Eye (tissue), 1 donor: ENCODE data around the gene GIT1.
"Not testable (repeated sequence)": the region's sequence is repeated elsewhere in the genome, so short reads cannot be mapped to it uniquely, and the experiment has no call there.

Source experiments
- DNase-seq: peaks from one replicate; pipeline ENCODE4 v3.0.0-alpha.2; 2015

The GIT1 gene

DNA sequence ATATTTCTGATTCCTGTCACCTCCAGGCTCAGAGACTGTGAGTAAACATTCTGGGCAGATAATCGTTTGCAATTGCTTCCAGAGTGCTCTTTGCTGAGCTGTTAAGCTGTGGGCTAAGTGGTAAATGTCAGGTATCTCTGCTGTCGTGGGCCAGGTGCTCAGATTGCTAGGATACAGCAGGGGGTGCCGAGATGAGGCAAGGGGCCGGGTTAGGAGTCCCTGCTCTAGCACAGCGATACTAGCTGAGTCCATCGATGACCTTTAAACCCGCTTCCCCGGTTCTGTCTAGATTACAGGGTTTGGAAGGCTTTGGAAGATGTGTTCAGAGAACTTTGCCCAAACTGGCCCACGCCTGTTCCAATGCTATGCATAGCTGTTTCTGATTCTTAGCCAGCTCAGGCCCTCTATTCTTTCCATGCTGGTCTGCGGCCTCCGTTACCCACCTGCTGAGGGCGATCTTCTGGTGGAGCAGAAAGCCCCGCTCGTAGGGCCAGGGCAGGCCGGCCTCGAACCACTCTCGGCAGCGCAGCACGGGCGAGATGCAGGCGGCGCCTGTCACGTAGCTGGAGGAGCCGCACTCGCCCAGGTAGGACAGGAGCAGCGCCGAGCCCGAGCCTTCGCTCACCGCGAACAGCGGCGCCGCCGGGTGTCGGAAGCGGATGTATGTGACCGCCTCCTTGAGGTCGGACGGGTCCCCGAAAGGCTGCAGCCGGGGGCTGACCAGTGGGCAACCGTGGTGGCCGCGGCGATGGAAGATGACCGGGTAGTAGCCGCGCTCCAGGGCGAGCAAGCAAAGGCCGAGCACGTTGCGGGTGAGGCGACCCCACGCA is 23.6 kb downstream of the GIT1 start:
- peak; percentile 54 for DNase-seq

DNA sequence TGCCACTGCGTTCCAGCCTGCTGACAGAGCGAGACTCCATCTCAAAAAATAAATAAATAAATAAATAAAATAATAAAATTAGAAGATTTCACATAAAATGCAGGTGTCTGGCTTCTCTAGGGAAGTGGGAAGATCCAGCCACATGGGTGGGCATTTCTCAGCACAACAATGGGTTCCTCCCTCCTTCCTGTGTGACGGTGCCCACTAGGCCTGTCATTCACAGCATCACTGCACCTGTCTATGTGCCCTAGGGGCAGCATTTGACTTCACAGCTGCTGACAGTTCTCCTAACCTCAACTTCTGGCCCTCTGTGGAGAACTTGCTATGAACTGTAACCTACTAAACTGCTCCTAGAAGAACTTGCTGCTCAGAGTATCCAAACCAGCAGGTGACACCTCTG is 25.6 kb downstream of the GIT1 start:
- DNase-seq, result no peak

DNA sequence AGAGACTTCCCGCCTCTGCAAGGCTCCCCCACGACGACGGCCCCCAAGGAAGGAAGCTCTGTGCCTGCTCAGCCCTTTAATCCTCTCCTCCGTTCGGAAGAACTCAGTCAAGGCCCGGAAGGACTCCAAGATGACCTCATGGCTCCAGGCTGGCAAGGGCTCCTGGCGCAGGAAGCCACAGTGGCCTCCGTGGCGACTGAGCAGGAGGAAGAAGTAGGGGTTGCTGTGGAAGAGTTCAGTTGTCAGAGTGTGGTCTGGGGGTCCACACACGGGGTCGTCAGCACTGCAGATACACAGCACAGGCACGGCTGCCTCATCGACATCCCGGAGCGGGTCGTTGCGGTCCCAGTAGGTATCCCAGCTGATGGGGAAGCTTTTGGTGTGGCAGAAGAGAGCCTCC is 26.8 kb downstream of the GIT1 start:
- no peak for DNase-seq

DNA sequence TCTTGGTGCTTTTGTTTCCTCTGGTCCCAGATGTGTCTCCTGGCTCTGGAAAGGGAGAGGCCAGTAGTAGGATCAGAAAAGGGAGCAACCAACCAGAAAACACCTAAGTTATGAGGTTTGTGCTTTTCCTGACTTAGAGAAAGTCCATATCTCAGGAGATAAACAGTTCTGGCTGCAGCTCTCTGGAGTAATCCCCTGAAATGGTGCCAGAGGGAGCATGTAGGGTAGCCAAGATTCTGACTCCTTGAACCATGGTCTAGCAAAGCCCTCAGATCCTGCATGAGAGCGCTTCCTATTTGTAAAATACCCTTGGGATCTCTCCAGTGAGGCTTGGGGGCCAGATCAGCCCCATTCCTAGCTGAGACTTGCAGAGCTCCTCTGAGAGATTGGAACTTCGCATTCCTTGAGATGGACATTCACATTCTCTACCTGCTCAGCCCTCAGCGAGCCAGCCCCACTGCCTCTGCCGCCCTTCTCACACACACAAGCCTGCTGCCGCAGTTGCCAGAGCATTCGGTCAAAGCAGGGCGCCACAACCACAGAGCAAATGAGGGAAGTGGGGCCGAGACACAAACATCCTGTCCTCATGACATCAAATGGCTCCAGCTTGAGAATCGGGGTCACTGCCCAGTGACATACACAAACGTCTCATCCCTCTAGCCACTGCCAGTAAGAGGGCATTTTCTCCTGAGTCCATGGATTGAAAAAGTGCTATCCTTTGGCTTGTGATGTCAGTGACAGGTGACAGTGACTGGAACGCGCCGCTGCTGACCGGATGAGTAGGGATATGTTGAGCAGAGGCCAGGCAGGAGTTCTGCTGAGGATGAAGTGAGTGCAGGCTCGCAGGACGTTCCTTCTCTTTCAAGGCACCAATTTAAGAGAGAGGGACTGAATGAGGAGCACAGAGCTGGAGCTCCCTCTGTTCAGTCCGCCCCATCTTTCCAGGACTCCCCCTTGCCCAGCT is 27.6 kb downstream of the GIT1 start:
- DNase-seq, result no peak

DNA sequence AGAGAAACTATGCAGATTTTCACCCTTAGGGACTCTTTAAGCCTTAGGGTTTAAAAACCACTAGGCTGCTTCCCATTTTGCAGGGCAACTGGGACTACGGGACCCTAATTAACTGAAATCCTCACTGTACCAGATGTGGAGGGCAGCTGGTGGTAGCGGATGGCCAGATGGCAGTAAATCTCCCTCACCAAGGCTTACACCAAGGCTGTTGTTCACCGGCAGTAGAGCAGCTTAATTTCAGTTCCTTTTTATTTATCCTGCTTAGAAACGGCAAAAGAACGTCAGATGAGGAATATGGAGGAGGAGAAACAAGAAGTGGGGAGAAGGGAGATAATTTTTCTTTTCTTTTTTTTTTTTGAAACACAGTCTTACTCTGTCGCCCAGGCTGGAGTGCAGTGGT is 29.1 kb downstream of the GIT1 start:
- DNase-seq, result peak; percentile 49

DNA sequence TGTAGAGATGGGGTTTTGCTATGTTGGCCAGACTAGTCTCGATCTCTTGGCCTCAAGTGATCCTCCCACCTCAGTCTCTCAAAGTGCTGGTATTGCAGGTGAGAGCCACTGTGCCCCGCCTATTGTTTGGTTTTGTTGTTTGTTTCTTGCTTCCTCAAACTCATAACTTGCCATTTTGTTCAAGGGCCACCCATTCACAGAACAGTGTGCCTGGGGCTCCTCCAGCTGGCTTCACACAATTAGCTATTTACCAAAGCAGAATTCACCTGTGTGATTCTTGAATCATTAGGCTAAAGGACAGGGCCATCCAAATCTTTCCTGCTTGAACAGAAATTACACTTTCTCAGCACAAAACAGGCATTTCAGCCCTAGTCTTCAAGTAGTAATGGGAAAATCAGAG is 29.8 kb downstream of the GIT1 start:
- DNase-seq, result no peak

DNA sequence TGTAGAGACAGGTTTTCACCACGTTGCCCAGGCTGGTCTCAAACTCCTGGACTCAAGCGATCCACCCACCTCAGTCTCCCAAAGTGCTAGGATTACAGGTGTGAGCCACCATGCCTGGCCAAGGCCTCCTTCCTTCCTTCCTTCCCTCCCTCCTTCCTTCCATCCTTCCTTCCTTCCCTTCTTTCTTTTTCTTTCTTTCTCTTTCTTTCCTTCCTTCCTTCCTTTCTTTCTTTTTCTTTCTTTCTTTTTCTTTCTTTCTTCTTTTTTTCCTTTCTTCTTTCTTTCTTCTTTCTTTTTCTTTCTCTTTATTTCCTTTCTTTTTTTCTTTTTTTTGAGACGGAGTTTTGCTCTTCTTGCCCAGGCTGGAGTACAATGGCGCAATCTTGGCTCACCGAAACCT is 31.3 kb downstream of the GIT1 start:
- DNase-seq, result not testable (repeated sequence)

DNA sequence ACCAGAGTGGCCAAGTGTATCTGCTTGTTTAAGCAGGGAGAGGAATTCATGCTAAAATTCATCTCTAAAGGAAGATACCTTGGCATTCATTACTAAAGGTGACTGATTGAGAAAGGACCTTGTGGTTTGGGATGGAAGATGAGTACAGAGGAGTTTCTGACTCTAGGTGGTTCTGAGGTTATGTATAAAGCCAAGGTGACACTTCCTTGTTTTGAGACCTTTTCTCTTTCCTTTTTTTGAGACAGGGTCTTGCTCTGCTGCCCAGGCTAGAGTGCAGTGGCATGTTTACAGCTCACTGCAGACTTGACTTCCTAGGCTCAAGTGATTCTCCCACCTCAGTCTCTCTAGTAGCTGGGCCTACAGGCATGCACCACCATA is 31.7 kb downstream of the GIT1 start:
- no peak for DNase-seq

DNA sequence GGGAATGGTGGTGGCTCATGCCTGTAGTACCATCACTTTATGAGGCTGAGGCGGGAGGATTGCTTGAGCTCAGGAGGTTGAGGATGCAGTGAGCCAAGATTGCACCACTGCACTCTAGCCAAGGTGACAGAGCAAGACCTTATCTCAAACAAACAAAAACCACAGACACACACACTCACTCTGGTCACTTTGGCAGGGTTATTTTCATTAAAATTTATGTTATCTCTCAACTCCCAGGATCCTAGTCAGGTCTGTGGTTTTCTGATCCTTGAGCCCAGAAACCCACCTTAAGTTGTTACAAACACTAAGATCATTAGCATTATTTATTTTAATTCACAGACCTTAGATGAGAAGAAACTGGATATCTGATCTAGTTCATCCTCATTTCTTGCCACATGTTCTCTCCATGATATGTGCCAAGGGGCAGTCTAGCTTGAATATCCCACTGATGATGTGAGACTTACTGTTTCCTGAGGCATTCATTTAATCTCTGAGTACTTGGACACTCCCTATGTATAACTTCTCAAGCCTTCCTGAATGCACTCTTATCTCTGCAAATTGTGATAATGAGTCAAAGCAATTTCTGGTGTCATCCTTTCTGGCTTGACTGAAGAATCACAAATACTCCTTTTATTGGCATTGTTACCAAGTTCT is 32.2 kb downstream of the GIT1 start:
- DNase-seq, result no peak

DNA sequence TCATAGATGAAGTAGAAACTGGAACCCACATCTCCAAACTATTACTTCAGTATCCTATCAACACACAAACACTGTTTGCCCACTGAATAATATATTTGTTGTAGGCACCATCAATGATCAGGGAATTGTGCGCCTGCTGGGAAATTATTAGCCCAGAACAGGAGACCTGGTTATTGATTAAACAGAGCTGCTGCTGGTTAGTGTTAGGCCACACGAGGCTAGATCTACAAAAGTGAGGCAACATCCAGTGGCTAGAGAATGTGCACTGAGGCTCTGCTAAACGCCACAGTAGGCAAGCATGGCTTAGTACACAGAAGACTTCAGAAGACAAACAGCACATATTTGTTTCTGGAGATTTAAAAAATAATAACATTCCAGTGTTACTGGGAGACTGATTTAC is 33.6 kb downstream of the GIT1 start:
- DNase-seq, result no peak

DNA sequence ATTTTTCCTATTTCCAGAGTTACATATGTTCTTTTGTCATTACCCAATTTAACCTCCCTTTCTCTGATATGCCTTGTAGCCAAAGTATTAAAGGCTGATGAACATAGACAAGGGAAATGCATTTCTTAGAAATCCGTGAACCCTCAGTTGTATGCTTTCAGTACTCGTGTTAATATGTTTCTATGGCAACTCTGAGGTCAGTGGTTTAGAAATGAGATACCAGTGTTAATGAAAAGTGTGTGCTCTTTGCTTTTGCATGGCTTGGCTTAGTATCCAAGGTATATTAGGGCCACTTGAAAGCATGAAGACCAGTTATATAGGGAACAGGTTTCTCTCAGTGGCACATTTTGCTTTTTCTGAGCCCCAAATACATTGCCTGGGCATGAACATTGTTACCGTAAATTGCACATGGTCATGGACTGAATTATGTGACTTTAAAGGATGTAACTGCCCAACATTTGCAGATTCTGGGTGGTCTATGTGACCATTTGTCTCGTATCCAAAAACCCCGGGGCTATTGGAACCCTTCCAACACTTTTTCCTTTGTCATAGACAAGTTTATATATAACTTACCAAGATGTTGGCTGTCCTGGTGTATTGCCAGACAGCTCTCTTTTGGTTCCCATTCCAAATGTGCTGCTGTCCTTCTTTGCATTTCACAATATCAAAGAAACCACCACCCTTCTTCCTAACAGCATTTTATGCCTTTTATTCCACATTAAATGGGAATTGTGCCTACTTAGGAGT is 40.1 kb downstream of the GIT1 start:
- DNase-seq, result peak; percentile 43

DNA sequence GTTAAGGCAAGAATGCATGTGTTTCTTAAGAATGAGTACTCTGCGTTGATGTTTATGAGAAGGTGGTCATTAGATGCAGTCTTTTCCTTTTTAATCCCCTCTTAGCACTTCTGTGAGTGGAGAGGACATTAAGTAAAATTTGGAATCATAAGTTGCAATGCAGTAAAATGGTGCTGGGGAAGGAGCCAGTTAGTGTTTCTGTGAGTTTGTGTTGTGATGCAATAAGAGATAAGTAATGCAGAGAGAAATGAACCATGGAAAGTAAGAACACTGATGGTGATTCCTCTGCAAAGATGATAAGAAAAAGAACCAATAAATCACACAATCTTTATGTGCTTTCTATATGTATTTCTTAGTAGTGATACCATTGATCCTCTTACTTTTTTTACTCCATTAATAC is 42.6 kb downstream of the GIT1 start:
- DNase-seq, result no peak

DNA sequence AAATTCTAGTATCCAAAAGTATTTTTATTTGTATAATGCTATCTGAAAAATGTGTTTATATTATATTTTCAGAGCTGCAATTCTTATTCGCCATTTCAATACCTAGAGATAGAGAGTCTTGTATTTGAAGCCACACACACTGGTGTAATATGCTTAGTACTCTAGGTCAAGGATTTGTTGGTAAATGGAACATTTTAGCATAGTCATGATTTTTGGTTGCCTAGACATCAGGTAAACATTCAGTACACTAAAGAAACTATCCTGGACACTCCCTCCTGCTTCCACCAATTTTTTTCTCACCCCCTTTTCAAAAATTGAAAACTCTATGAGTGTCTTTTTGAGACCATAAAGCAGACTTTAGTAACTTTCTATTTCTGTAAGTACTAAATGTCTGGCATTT is 43.4 kb downstream of the GIT1 start:
- no peak for DNase-seq

DNA sequence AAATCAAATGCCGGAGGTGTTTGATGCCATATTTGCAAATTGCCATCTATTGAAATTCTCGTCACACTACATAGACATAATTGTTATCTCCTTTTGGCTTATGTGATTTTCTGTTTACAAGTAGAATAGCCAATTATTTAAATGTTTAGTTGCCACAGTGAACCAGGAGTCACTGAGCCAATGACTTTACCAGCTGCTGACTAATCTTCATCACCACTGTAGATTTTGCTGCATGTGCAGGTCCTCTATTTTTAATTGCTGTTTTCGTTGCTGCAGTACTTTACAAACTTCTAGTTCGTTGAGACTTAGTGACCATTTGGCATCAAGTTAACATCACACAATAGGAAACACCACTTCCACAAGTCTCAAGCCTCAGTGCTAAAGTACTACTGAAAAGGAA is 45.4 kb downstream of the GIT1 start:
- DNase-seq, result no peak

DNA sequence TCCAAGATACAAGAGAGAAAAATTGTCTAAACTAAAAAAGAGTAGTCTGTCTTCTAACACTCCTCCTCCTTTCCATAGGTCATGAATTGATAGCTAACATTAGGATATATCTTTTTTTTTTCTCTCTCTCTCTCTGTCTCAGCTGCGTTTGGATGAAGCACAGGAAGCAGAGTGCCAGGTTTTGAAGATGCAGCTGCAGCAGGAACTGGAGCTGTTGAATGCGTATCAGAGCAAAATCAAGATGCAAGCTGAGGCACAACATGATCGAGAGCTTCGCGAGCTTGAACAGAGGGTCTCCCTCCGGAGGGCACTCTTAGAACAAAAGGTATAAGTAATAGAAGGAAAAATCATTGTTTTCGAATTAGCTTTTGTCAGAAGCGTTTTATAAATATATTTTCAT is 55.5 kb downstream of the GIT1 start:
- no peak for DNase-seq

DNA sequence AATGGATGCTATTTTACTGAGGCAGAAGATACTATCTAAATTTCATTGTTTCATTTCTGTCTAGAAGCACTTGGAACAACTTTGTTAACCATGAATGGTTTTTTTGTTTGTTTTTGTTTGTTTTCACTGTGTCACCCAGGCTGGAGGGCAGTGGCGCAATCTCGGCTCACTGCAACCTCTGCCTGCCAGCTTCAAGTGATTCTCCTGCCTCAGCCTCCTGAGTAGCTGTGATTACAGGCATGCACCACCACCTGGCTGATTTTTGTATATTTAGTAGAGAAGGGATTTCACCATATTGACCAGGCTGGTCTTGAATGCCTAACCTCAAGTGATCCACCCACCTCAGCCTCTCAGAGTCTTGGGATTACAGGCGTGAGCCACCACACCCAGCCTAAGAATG is 63.1 kb downstream of the GIT1 start:
- DNase-seq, result no peak

DNA sequence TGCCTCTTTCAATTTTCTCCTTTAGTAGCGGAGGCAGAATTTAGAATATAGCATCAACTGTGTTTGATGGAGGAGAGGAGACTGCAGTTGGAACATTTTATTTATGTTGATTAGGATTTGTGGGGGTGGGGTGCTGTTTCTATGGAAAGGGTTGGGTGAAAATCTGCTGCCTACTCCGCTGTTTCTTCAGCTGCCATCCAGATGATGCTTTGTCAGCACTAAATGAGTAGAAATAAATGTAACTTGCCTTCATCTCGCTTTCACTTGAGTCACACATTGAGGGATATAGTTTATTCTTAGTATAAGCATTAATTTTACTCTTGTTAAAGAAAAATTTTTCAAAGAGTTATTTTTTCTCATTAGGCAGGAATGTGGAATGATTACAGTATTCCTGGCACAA is 64.8 kb downstream of the GIT1 start:
- no peak for DNase-seq
